GM18517 (cell line): ENCODE data around the gene UGT2A1.

ENCODE experiments used
- ATAC-seq: cut with Tn5 transposase; IDR thresholded peaks from one replicate; pipeline ENCODE4 v1.9.1; 2021; ENCODE audit warnings: mild to moderate bottlenecking, moderate library complexity; ENCODE audit not compliant: unreplicated experiment

Gene UGT2A1

GRCh38 chr4:69591364-69591763 is 61.7 kb downstream of the UGT2A1 start:
- no peak for ATAC-seq

DNA sequence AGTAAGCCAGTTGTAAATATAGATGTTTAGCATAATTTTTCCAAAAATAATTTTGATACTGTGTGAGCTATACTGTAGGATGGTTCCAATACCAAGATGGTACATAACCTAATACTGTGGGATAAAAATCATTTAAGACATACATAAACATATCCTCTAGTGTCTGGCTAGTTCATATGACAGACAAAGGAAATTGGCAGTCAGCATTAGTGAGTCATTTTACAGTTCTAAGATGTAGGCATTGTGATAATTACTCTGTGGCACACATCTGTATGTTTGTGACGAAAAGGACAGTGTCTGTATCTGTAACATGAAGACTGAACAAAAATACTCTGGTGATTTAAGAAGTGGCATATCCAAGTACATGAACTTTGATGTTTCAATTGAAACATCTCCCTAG is 63.2 kb downstream of the UGT2A1 start:
- ATAC-seq = no peak

DNA sequence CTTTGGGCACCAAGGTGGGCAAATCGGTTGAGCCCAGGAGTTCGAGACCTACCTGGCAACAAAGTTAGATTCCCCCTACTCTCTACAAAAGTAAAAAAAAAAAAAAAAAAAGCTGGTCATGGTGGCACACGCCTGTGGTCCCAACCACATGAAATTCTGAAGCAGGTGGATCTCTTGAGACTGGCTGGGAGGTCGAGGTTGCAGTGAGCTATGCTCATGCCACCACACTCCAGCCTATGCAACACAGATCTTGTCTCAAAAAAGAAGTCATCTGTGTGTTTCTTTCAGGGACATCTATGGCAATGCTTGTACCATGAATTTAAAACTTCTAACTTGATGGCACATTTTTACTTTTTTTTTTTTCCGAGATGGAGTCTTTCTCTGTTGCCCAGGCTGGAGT is 68.9 kb downstream of the UGT2A1 start:
- no peak for ATAC-seq

DNA sequence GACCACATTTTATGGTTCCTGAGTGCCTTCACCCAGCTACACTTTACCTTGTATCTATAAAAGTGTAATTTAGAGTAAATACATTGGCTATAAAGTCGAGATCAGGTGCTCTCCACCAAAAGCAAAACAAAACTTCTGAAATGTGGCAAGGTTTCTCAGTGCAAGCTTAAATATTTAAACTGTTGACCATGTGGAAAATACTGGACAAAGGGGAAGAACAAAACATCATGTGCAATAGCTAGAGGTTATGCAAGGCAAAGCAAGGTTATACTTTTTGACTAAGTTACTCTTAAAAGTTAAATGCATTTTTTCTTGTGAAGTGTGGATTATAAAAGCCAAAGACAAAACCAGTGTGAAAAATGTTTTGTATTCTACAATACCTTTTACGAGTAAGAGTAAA is 69.5 kb downstream of the UGT2A1 start:
- ATAC-seq = no peak

GRCh38 chr4:69577245-69577644 is 75.8 kb downstream of the UGT2A1 start:
- ATAC-seq = no peak

DNA sequence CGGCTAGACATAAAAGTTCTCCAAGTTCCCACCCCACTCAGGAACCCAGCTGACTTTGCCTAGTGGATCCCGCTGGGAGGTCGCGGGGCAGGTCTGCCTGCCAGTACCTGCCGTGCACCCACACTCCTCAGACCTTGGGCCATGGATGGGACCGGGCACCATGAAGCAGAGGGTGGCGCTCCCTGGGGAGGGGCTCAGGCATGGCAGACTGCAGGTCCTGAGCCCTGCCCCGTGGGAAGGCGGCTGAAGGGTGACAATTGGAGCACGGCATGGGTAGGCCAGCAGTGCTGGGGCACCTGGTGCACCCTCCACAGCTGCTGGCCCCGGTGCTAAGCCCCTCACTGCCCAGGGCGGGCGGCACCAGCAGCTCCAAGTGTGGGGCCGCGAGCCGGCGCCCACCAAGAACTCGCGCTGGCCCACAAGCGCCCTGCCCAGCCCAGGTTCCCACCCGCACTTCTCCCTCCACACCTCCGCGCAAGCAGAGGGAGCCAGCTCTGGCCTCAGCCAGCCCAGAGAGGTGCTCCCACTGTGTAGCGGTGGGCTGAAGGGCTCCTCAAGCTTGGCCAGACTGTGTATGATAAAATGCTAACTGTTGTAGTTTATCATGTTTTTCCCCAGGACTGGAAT is 76.7 kb downstream of the UGT2A1 start:
- no peak for ATAC-seq

DNA sequence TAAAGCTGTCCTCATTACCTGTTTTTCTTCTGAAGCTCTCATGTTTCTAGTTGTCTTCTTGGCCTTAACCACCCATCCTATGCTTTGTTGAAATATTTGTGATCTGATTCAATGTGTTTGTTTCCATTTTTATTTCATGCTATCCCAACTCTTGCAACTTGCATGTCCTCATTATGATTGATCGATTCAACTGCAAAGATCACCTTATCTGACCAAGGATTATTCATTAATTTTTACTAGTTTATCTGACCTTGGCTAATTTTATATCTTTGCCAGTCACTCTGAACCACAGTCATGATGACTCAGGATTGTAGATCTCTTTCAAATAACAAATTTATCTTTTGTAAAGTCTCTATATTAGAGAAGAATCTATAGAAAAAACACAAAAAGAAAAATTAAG is 84.3 kb downstream of the UGT2A1 start:
- no peak for ATAC-seq

DNA sequence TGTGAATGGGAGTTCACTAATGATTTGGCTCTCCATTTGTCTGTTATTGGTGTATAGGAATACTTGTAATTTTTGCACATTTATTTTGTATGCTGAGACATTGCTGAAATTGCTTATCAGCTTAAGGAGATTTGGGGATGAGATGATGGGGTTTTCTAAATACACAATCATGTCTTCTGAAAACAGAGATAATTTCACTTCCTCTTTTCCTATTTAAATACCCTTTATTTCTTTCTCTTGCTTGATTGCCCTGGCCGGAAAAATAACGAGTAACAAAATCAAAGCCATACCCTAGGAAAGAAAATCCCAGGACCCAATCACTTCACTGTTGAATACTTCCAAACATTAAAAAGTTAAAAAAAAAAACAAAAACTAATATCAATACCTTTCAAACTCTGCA is 89.6 kb downstream of the UGT2A1 start:
- ATAC-seq = no peak

DNA sequence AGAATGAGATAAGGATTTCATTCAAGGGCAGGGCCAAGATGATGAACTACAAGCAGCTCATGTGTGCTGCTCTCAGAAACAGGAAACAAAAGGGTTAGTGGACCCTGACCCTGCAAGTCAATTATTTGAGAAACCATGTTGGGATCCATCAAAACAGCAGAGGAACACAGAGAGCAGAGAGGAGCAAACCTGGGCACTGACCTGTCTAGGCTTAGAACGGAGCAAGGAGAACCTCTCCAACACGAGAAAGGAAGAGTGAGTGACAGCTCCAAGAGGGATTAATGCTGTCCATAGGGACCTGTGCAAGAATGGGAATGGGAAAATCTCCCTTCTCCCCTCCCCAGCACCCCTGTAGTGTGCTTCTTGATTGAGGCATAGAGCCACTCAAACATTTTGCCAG is 103.4 kb downstream of the UGT2A1 start:
- ATAC-seq = no peak

DNA sequence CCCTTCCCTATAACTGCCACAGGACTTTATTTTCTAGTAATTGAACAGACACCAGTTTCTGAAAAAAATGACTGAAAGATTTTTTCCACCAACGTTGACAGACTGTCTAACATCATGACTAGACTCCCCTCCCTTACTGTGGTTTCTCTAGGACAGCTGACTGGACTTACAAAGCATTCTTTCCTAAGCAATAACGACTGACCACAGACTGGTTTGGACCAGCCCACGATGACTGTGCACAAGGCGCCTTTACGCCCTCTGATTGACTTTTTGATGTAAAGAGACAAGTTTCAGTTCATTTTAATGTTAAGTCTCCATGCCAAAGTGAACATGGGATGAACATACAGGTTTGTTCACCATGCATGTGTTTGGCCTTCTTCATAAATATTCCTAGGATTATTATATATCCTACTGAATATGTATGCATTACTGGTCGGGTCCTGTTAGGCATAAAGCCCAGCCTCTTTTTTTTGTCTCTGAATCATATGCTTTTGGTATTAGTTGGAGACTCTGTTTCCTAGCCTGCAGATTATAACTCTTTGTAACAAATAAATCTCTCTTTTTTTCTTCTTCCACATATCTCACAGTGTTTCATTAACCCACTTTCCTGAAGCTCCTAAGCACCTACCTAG is 106.8 kb downstream of the UGT2A1 start:
- no peak for ATAC-seq
